Mesothelial cell of epicardium (in vitro differentiated cells): ENCODE results near the gene ST6GALNAC2. TPM values are rescaled to one million over a fixed set of nuclear protein-coding genes. Genes with fewer than 3 reads are reported as not detected.
A peak's percentile ranks its signal among the peaks of the same experiment; 100 is the strongest.

Source experiments
- DNase-seq, 2 experiments: peaks; one replicate each; pipeline ENCODE4 v3.0.0; 2021; ENCODE audit warnings: low spot score in 2 of 2; ENCODE audit not compliant: unreplicated experiment in 2 of 2
- H3K27ac Mint-ChIP-seq: 2 replicates; pipeline ENCODE4 v1.8.0; 2021; ENCODE audit warnings: mixed read lengths
- H3K27me3 Mint-ChIP-seq: 2 replicates; pipeline ENCODE4 v1.8.0; 2021; ENCODE audit warnings: low read depth, mixed read lengths
- H3K36me3 Mint-ChIP-seq: 2 replicates; pipeline ENCODE4 v1.8.0; 2021; ENCODE audit warnings: mixed read lengths
- H3K4me1 Mint-ChIP-seq: 2 replicates; pipeline ENCODE4 v1.8.0; 2021; ENCODE audit warnings: mixed read lengths
- H3K4me3 Mint-ChIP-seq: 2 replicates; pipeline ENCODE4 v1.8.0; 2021; ENCODE audit warnings: mild to moderate bottlenecking, moderate library complexity, mixed read lengths
- H3K9me3 Mint-ChIP-seq: 2 replicates; pipeline ENCODE4 v1.8.0; 2021; ENCODE audit warnings: mixed read lengths
- CTCF ChIP-seq: fragments of 200-600 bp; sonication (generic); IDR thresholded peaks from one replicate; pipeline ENCODE4 v1.5.0; 2021; ENCODE audit warnings: antibody characterized with exemption; ENCODE audit not compliant: unreplicated experiment
- total RNA-seq: library from RNA; stranded (reverse); gene quantifications from 3 replicates; pipeline ENCODE4 v1.2.1, GENCODE V29; 2021

ST6GALNAC2 gene
- total RNA-seq, 1 donor from 2014 or later: 1.3 TPM

DNA sequence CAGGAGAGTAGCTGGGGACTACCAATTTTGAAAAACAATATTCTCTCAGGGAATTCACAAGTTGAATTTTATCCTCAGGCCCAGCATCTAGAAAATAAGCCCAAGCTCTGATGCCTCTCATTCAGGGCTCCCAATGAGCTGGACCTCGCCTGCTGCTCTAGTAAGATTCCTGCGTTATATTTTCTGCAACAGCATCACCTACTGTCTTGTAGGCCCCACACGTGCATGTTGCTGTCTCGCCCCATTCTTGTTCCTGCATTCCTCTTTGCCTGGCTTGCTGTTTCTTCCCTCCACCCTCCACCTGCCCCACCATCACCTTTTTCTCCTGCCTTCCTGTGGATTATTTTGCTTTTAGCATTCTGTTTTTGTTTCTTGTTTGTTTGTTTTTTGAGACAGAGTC is 8.3 kb upstream of the ST6GALNAC2 start:
- H3K27ac Mint-ChIP-seq: no peak overlapping the region
- no peak for TF ChIP-seq CTCF
- no peak for DNase-seq
- H3K9me3 Mint-ChIP-seq: no peaks in the 10 kb centered on the region
- peaks cover 3% of the 10 kb centered on the region for H3K4me1 Mint-ChIP-seq
- H3K4me3 Mint-ChIP-seq: no peak overlapping the region
- peaks cover 3% of the 10 kb centered on the region for H3K36me3 Mint-ChIP-seq
- H3K27me3 Mint-ChIP-seq: peaks cover 7% of the 10 kb centered on the region

DNA sequence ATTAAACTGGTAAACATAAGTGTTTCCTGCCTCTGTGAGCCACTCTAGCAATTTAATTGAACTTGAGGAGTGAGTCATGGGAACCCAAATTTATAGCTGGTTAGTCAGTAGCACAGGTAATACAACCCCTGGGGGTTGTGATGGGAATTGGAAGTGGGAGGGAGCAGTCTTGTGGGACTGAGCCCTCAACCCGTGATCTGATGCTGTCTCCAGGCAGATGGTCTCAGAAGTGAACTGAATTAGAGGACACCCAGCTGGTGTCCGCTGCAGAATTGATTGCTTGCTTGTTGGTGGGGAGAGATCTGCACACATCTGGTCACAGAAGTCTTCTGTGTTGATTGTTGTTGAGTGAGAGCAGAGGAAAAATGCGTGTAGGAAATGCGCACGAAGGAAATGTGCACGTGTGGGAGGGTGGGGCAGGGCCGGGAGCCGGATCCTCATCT is 7.7 kb upstream of the ST6GALNAC2 start:
- DNase-seq: no peak
- H3K4me1 Mint-ChIP-seq: peaks cover 3% of the 10 kb centered on the region
- H3K27me3 Mint-ChIP-seq: peaks cover 11% of the 10 kb centered on the region
- no peak for TF ChIP-seq CTCF
- peaks cover 4% of the 10 kb centered on the region for H3K36me3 Mint-ChIP-seq
- H3K9me3 Mint-ChIP-seq: peaks cover 3% of the 10 kb centered on the region
- no peak overlapping the region for H3K4me3 Mint-ChIP-seq
- no peak overlapping the region for H3K27ac Mint-ChIP-seq

DNA sequence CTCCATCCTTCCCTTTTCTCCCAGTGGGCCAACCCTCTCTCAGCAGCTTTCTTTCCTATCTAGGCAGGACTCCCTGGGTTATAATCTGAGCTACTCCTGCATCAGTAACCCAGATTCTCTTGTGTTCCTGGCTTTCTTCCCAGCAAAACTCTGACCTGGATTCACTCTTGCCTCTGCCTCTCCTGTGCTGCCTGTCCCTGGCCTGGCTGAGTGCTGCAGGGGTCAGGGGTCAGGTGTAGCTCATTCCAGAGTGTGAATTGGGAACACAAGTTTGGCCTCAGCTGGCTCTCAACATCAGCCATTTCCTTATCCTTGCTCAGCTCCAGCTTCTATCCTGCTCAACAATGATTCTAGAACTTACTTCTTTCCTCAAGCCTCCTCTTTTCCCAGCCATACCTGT is 2.5 kb upstream of the ST6GALNAC2 start:
- H3K27ac Mint-ChIP-seq: no peak overlapping the region
- H3K36me3 Mint-ChIP-seq: peaks cover 4% of the 10 kb centered on the region
- no peak overlapping the region for H3K4me3 Mint-ChIP-seq
- peaks cover 57% of the 10 kb centered on the region for H3K27me3 Mint-ChIP-seq
- peaks cover 12% of the 10 kb centered on the region for H3K4me1 Mint-ChIP-seq
- no peak for TF ChIP-seq CTCF
- no peak for DNase-seq
- peaks cover 3% of the 10 kb centered on the region for H3K9me3 Mint-ChIP-seq

- H3K27ac Mint-ChIP-seq: peak overlapping the region; percentile 23
- H3K4me3 Mint-ChIP-seq: peak overlapping the region; percentile 26
These were observed 1.3 kb upstream of the ST6GALNAC2 start for GRCh38 chr17:76586741-76587487.

DNA sequence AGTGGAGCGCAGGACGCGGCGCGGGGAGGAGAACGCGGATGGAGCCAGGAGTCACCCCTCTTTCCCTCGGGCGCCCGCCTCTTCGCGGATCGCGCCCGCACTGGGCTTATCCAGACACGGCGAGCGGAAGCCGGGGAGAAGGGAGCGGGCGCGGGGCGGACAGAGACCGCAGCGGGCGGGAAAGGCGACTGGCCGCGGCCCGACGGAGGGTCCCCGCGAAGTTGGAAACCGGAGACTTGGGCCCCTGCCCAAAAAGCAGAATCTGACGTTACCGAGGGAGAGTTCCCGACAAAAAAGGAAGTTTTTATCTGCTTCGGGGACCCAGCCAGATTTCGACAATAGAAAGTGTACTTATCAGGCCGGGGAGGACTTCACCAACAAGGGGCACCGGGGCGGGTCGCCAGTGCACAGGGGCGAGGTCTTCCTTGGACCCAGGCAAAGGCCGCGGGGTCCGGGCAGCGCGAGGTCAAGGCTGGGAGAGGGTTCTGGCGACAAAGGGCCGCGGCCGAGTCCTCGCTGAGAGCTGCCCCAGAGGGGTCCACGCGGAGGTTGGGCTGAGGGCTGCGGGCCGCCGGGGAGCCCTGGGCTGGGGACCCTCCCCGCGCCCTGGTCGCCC is 519 bp downstream of the ST6GALNAC2 start:
- no peak overlapping the region for H3K27ac Mint-ChIP-seq
- H3K27me3 Mint-ChIP-seq: peaks cover 70% of the 10 kb centered on the region
- H3K9me3 Mint-ChIP-seq: peaks cover 3% of the 10 kb centered on the region
- peaks cover 4% of the 10 kb centered on the region for H3K36me3 Mint-ChIP-seq
- DNase-seq: peak in 1 of 2 experiments; percentile 60
- TF ChIP-seq CTCF: no peak
- H3K4me1 Mint-ChIP-seq: peaks cover 12% of the 10 kb centered on the region
- peak overlapping the region; percentile 66 for H3K4me3 Mint-ChIP-seq

More at GRCh38 chr17:76586741-76587487, 1.3 kb upstream of the ST6GALNAC2 start:
- Mint-ChIP-seq H3K9me3 (peaks cover 3% of the 10 kb centered on the region), H3K4me1 (peaks cover 12% of the 10 kb centered on the region), H3K27me3 (peaks cover 67% of the 10 kb centered on the region), H3K36me3 (peaks cover 4% of the 10 kb centered on the region)
- TF ChIP-seq CTCF: no peak
- DNase-seq: no peak
